Gastroesophageal sphincter (tissue), 3 donors: ENCODE results near the gene MYO18A.

Source experiments
- POLR2A ChIP-seq, 2 donors: fragments of 450-650 bp; IDR thresholded peaks; one replicate each; pipeline ENCODE4 v1.6.1; 2017; ENCODE audit warnings: antibody characterized with exemption in 2 of 2, mild to moderate bottlenecking in 2 of 2, moderate library complexity in 1 of 2
- TF ChIP-seq, protein P1 (sequence below), 4 experiments: fragments of 200-600 bp in 2 of 4; fragments of 450-650 bp in 2 of 4; sonication (generic) in 1 of 4; IDR thresholded peaks; one replicate each; pipeline ENCODE4 v1.5.1; 2017 to 2019; ENCODE audit warnings: antibody characterized with exemption in 4 of 4, mild to moderate bottlenecking in 2 of 4, moderate library complexity in 2 of 4

DNA sequence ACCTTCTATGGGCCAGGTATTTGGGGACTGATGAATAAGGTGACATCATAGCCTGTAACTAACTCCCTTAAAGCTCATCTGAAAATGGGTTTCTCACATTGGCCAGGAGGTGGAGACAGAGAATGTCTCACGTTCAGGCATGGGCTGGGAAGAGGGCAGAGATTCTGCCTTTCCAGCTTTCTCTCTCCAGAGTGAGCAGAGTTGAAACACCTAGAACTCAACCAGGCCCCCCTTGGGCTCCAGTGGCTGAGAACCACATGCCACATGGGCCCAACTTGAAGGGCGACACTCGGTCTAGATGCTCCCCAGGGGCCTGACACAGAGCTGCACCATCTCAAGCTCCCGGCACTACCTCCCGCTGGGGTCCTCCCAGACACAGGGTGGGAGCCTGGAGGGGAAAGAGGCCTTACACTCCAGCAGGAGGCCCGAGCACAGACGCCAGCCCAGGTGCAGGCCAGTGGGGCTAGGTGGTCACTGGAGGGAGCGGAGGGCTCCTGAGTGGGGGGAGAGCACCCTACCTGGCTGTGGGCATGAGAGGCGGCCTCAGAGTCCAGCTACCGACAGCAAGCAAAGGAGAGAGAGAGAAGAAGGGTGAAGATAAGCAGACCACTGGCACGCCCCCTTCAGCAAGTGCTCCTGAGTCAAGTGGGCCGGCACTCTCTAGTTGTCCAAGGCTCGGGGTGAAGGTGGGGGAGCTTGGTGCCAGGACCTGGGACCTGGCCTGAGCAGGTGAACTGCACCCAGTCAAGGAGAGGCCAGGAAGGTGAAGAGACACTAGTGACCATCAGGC lies 55.9 kb downstream of the MYO18A start:
- no peak for TF ChIP-seq POLR2A (IDR thresholded peaks at IDR 0.05)
- TF ChIP-seq, protein P1, sequence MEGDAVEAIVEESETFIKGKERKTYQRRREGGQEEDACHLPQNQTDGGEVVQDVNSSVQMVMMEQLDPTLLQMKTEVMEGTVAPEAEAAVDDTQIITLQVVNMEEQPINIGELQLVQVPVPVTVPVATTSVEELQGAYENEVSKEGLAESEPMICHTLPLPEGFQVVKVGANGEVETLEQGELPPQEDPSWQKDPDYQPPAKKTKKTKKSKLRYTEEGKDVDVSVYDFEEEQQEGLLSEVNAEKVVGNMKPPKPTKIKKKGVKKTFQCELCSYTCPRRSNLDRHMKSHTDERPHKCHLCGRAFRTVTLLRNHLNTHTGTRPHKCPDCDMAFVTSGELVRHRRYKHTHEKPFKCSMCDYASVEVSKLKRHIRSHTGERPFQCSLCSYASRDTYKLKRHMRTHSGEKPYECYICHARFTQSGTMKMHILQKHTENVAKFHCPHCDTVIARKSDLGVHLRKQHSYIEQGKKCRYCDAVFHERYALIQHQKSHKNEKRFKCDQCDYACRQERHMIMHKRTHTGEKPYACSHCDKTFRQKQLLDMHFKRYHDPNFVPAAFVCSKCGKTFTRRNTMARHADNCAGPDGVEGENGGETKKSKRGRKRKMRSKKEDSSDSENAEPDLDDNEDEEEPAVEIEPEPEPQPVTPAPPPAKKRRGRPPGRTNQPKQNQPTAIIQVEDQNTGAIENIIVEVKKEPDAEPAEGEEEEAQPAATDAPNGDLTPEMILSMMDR (IDR thresholded peaks at IDR 0.05): peak in 3 of 4 experiments; percentile 64 to 83 (median 73)
